MM.1S (cell line): Measurements from ENCODE around the gene PHF11.

Experiments
- DNase-seq: peaks from one replicate; pipeline ENCODE4 v3.0.0-alpha.2; 2015
- H2AFZ ChIP-seq: fragments of 300-600 bp; sonication (generic); 2 replicates; pipeline ENCODE4 v1.6.0; 2016; ENCODE audit warnings: antibody characterized with exemption, low read length
- H3F3A ChIP-seq: fragments of 300-600 bp; sonication (generic); 2 replicates; pipeline ENCODE4 v1.6.1; 2016; ENCODE audit warnings: mild to moderate bottlenecking, antibody characterized with exemption, low read length, moderate library complexity, mixed read lengths; ENCODE audit not compliant: insufficient read depth
- H3K27ac ChIP-seq: fragments of 300-600 bp; sonication (generic); 2 replicates; pipeline ENCODE4 v1.5.1; 2016; ENCODE audit warnings: mild to moderate bottlenecking, low read length
- H3K27me3 ChIP-seq: fragments of 300-600 bp; sonication (generic); replicated peaks from 2 replicates; pipeline ENCODE4 v1.6.0; 2016; ENCODE audit warnings: low read length; ENCODE audit not compliant: insufficient read depth
- H3K36me3 ChIP-seq: fragments of 300-600 bp; sonication (generic); replicated peaks from 2 replicates; pipeline ENCODE4 v1.6.1; 2016; ENCODE audit warnings: mild to moderate bottlenecking, low read length, mixed read lengths; ENCODE audit not compliant: insufficient read depth
- H3K4me1 ChIP-seq: fragments of 300-600 bp; sonication (generic); 2 replicates; pipeline ENCODE4 v1.6.1; 2016; ENCODE audit warnings: low read length, mixed read lengths
- H3K4me2 ChIP-seq: fragments of 300-600 bp; sonication (generic); 2 replicates; pipeline ENCODE4 v1.6.0; 2016; ENCODE audit warnings: low read depth, low read length
- H3K4me3 ChIP-seq: fragments of 300-600 bp; sonication (generic); 2 replicates; pipeline ENCODE4 v1.5.1; 2016; ENCODE audit warnings: low read length, mixed read lengths
- H3K79me2 ChIP-seq: fragments of 300-600 bp; sonication (generic); 2 replicates; pipeline ENCODE4 v1.6.1; 2016; ENCODE audit warnings: mixed run types, low read length, mixed read lengths
- H3K9ac ChIP-seq: fragments of 300-600 bp; sonication (generic); 2 replicates; pipeline ENCODE4 v1.6.1; 2016; ENCODE audit warnings: low read length, mixed read lengths
- H3K9me2 ChIP-seq: fragments of 300-600 bp; sonication (generic); replicated peaks from 2 replicates; pipeline ENCODE4 v1.6.1; 2016; ENCODE audit warnings: mild to moderate bottlenecking, low read length, mixed read lengths; ENCODE audit not compliant: insufficient read depth
- H3K9me3 ChIP-seq: fragments of 300-600 bp; sonication (generic); replicated peaks from 2 replicates; pipeline ENCODE4 v1.6.1; 2016; ENCODE audit warnings: mild to moderate bottlenecking, low read length, mixed read lengths; ENCODE audit not compliant: insufficient read depth
- H4K20me1 ChIP-seq: fragments of 300-600 bp; sonication (generic); 2 replicates; pipeline ENCODE4 v1.6.1; 2016; ENCODE audit warnings: mild to moderate bottlenecking, low read length, moderate library complexity, mixed read lengths; ENCODE audit not compliant: insufficient read depth
- EZH2 ChIP-seq: fragments of 300-600 bp; sonication (generic); optimal IDR thresholded peaks from 2 replicates; pipeline ENCODE3; 2017; ENCODE audit warnings: low read depth, mild to moderate bottlenecking, antibody characterized with exemption, low read length, mixed read lengths
- EZH2phosphoT487 ChIP-seq: fragments of 300-600 bp; sonication (generic); IDR thresholded peaks from 2 replicates; pipeline ENCODE4 v1.6.1; 2018; ENCODE audit warnings: antibody characterized with exemption, low read length
- TF ChIP-seq, protein P1 (sequence below): fragments of 300-600 bp; sonication (generic); IDR thresholded peaks from 2 replicates; pipeline ENCODE4 v1.5.1; 2016; ENCODE audit warnings: antibody characterized with exemption, low read length, mixed read lengths

Gene PHF11

DNA sequence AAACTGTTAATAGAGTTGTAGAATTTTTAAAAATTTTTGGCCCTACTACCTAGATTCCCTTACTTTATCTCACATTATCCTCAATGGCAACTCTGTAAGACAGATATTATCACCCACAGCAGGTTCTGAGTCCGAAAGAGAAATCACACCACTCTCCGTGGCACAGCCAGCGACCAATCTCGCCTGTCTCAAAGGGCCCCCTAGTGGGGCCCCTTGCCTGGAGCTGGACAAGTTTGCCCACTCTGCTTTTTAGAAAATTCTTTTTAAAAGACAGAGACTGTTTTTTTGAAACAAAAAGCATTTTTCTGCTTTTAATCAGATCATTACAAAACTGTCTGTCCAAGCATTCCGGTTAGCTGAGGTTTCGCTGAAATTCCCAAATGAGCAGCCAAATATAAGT lies 21.7 kb downstream of the PHF11 start:
- Histone ChIP-seq H4K20me1 (no peaks in the 10 kb centered on the region), H3K9ac (no peak overlapping the region), H3F3A (no peaks in the 10 kb centered on the region), H3K79me2 (no peaks in the 10 kb centered on the region), H3K27me3 (no peaks in the 10 kb centered on the region), H3K9me2 (no peaks in the 10 kb centered on the region), H3K27ac (no peak overlapping the region), H3K9me3 (no peaks in the 10 kb centered on the region), H3K4me3 (no peak overlapping the region), H2AFZ (no peak overlapping the region), H3K4me1 (no peaks in the 10 kb centered on the region), H3K4me2 (no peak overlapping the region), H3K36me3 (no peaks in the 10 kb centered on the region)
- TF ChIP-seq EZH2 (no peak), EZH2phosphoT487 (no peak)
- TF ChIP-seq, protein P1, sequence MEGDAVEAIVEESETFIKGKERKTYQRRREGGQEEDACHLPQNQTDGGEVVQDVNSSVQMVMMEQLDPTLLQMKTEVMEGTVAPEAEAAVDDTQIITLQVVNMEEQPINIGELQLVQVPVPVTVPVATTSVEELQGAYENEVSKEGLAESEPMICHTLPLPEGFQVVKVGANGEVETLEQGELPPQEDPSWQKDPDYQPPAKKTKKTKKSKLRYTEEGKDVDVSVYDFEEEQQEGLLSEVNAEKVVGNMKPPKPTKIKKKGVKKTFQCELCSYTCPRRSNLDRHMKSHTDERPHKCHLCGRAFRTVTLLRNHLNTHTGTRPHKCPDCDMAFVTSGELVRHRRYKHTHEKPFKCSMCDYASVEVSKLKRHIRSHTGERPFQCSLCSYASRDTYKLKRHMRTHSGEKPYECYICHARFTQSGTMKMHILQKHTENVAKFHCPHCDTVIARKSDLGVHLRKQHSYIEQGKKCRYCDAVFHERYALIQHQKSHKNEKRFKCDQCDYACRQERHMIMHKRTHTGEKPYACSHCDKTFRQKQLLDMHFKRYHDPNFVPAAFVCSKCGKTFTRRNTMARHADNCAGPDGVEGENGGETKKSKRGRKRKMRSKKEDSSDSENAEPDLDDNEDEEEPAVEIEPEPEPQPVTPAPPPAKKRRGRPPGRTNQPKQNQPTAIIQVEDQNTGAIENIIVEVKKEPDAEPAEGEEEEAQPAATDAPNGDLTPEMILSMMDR: no peak
- no peak for DNase-seq

DNA sequence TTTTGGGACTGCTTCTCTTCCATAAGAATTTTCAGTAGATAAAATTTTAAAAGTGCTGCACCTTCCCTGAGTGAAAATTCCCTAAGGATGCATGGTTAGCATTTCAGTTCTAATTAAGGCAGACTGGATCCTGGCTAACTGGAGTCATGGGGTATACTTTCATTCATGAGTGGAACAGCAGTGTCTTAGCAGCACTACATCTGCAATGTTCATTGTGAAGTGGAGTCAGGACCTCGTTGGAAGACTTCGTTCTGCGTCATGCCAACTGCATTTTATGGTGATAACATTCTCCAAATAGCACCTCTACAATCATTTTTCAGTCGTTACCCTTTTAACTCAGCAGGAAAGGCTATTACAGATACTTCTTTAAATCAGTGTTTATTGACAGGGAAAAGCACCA lies 25.5 kb downstream of the PHF11 start:
- no peaks in the 10 kb centered on the region for H3K27me3 ChIP-seq
- H3K9me2 ChIP-seq: no peaks in the 10 kb centered on the region
- DNase-seq: no peak
- H3F3A ChIP-seq: no peaks in the 10 kb centered on the region
- no peak overlapping the region for H3K9ac ChIP-seq
- no peaks in the 10 kb centered on the region for H3K9me3 ChIP-seq
- H4K20me1 ChIP-seq: no peaks in the 10 kb centered on the region
- TF ChIP-seq, protein P1: no peak
- TF ChIP-seq EZH2phosphoT487 (no peak), EZH2 (no peak)
- no peak overlapping the region for H3K4me3 ChIP-seq
- no peaks in the 10 kb centered on the region for H3K79me2 ChIP-seq
- no peaks in the 10 kb centered on the region for H3K4me1 ChIP-seq
- no peak overlapping the region for H2AFZ ChIP-seq
- no peak overlapping the region for H3K27ac ChIP-seq
- H3K4me2 ChIP-seq: no peak overlapping the region
- no peaks in the 10 kb centered on the region for H3K36me3 ChIP-seq

DNA sequence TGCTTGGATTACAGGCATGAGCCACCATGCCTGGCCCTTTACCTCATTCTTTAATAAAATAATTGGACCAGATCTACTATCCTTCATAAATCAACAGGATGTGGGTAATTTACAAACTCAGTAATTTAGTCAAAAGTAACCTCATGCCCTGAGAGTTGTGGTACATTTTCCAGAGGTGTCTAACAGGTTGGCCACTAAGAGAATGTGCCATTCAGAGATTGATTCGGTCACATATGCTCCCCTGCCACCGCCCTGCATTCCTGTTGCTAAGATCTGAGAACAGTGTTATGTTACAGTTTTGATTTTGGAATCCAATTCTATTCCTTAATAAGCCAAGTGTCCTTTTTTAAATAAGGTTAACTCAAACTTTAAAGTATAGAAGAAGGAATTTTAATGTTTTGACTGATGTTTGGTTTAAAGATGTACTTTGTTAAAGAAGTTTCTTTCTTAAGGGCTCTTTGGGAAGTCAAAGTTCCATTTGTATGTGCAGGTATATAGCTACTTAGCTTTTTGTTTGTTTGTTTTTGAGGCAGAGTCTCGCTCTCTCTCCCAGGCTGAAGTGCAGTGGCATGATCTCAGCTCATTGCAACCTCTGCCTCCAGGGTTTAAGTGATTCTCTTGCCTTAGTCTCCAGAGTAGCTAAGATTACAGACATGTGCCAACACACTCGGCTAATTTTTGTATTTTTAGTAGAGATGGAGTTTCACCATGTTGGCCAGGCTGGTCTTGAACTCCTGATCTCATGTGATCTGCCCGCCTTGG lies 29.2 kb downstream of the PHF11 start:
- Histone ChIP-seq H3K4me2 (no peak overlapping the region), H3K9me3 (no peaks in the 10 kb centered on the region), H3K9ac (no peak overlapping the region), H3K9me2 (no peaks in the 10 kb centered on the region), H3F3A (no peaks in the 10 kb centered on the region), H3K27ac (no peak overlapping the region), H3K4me3 (no peak overlapping the region), H3K27me3 (no peaks in the 10 kb centered on the region), H3K36me3 (no peaks in the 10 kb centered on the region), H2AFZ (no peak overlapping the region), H3K79me2 (no peaks in the 10 kb centered on the region), H3K4me1 (no peaks in the 10 kb centered on the region), H4K20me1 (no peaks in the 10 kb centered on the region)
- TF ChIP-seq EZH2phosphoT487: no peak
- TF ChIP-seq, protein P1: no peak
- TF ChIP-seq EZH2: no peak
- no peak for DNase-seq
